K562 (cell line): Measurements from ENCODE around the gene RNF13.

Experiments used
- BRD4 ChIP-seq: fragments of 200-600 bp; sonication (generic); IDR thresholded peaks from 2 replicates; pipeline ENCODE4 v1.6.1; 2017; ENCODE audit warnings: inconsistent platforms
- CHD7 ChIP-seq: fragments of 200-600 bp; sonication (generic); IDR thresholded peaks from one replicate; pipeline ENCODE4 v1.6.1; 2012; ENCODE audit warnings: mild to moderate bottlenecking, low read depth, low read length, inconsistent platforms
- CTCF ChIP-seq, 3 experiments: IDR thresholded peaks in 2 of 3; conservative IDR thresholded peaks in 1 of 3; 2 replicates each; pipeline ENCODE4 v1.5.1; 2011 to 2012; ENCODE audit warnings: low read length in 3 of 3, mild to moderate bottlenecking in 3 of 3, control low read depth in 2 of 3, improper control_type of control experiment in 1 of 3, inconsistent platforms in 1 of 3, low read depth in 1 of 3, mixed read lengths in 1 of 3, moderate library complexity in 1 of 3; ENCODE audit not compliant: insufficient read depth in 2 of 3
- EZH2 ChIP-seq: IDR thresholded peaks from 2 replicates; pipeline ENCODE4 v1.6.1; 2012; ENCODE audit warnings: low read depth, mild to moderate bottlenecking, inconsistent platforms, low read length, borderline replicate concordance
- HDAC2 ChIP-seq: fragments of 450-650 bp; IDR thresholded peaks from 2 replicates; pipeline ENCODE4 v1.6.1; 2016; ENCODE audit warnings: mild to moderate bottlenecking
- MEF2A ChIP-seq: IDR thresholded peaks from 2 replicates; pipeline ENCODE4 v1.6.1; 2011; ENCODE audit warnings: low read depth, mild to moderate bottlenecking, low read length, moderate library complexity; ENCODE audit not compliant: control insufficient read depth
- MXI1 ChIP-seq: IDR thresholded peaks from 2 replicates; pipeline ENCODE4 v1.6.1; 2011; ENCODE audit warnings: low read depth, mild to moderate bottlenecking, improper control_type of control experiment, low read length
- NCOR1 ChIP-seq: fragments of 450-650 bp; IDR thresholded peaks from 2 replicates; pipeline ENCODE4 v1.6.1; 2016; ENCODE audit warnings: mild to moderate bottlenecking, moderate library complexity
- NR1H2 ChIP-seq: sonication (generic); formaldehyde crosslinking; IDR thresholded peaks from 2 replicates; pipeline ENCODE4 v1.4.0; 2020; ENCODE audit warnings: mild to moderate bottlenecking, missing genetic modification reagents
- RCOR1 ChIP-seq, 2 experiments: IDR thresholded peaks; 2 replicates each; pipeline ENCODE4 v1.6.1; 2012; ENCODE audit warnings: low read depth in 2 of 2, low read length in 2 of 2, borderline replicate concordance in 1 of 2, improper control_type of control experiment in 1 of 2
- STAT5B ChIP-seq: fragments of 250-450 bp; sonication (Bioruptor Pico); IDR thresholded peaks from 2 replicates; pipeline ENCODE4 v1.8.0; 2021; ENCODE audit warnings: mild to moderate bottlenecking, inconsistent platforms
- ZNF124 ChIP-seq: sonication (generic); formaldehyde crosslinking; IDR thresholded peaks from 2 replicates; pipeline ENCODE4 v1.8.1; 2022; ENCODE audit warnings: missing genetic modification reagents
- ZNF512 ChIP-seq: IDR thresholded peaks from 2 replicates; pipeline ENCODE4 v1.6.1; 2016; ENCODE audit warnings: missing genetic modification characterization, missing compliant biosample characterization

- no peak for TF ChIP-seq CHD7
- no peak for TF ChIP-seq BRD4
- TF ChIP-seq EZH2, result no peak
- no peak for TF ChIP-seq NR1H2 (CRISPR knock-in tag)
- TF ChIP-seq STAT5B (CRISPR knock-in tag), result no peak
- no peak for TF ChIP-seq MEF2A
- TF ChIP-seq NCOR1, result no peak
- TF ChIP-seq ZNF512, result no peak
- no peak for TF ChIP-seq ZNF124 (CRISPR knock-in tag)
- no peak for TF ChIP-seq HDAC2
- TF ChIP-seq CTCF (IDR thresholded peaks at IDR 0.05 in 2 of 3, conservative IDR thresholded peaks at IDR 0.05 in 1 of 3; ENCODE audit: insufficient read depth in 2 of 3, low read depth in 1 of 3, low read length in 3 of 3), result no peak
- TF ChIP-seq MXI1, result no peak
- no peak for TF ChIP-seq RCOR1 (IDR thresholded peaks at IDR 0.05; ENCODE audit: borderline replicate concordance in 1 of 2, low read depth in 2 of 2, low read length in 2 of 2)
Measured at GRCh38 chr3:149826636-149827035, 13.6 kb downstream of the RNF13 start.
